ENCODE data around the gene HDAC4. TPM values are rescaled to one million over a fixed set of nuclear protein-coding genes. Genes with fewer than 3 reads are reported as not detected.

Gene HDAC4
- total and polyA plus RNA-seq, 2 donors from 2014 or later = 2.2 to 56.8 TPM

- Histone ChIP-seq H3K9ac (ENCODE audit: low read length in 3 of 3) (no peak overlapping the region), H3K9me3 (ENCODE audit: control insufficient read depth in 2 of 3, insufficient read depth in 1 of 3, low read length in 3 of 3) (peaks cover 0 to 2% (median 0%) of the 10 kb centered on the region in 3 donors), H3K4me3 (ENCODE audit: low read length in 3 of 3) (no peak overlapping the region), H3K36me3 (ENCODE audit: control insufficient read depth in 2 of 3, insufficient read depth in 3 of 3, low read length in 3 of 3) (peaks cover 2 to 21% (median 5%) of the 10 kb centered on the region in 3 donors), H3K27ac (ENCODE audit: low read depth in 2 of 2, low read length in 2 of 2) (no peak overlapping the region), H3K4me1 (ENCODE audit: control insufficient read depth in 2 of 3, insufficient read depth in 2 of 3, low read depth in 1 of 3, low read length in 3 of 3) (no peaks in the 10 kb centered on the region), H3K27me3 (ENCODE audit: control insufficient read depth, insufficient read depth, low read length) (no peaks in the 10 kb centered on the region)
- DNase-seq = no peak
- TF ChIP-seq, protein P1, sequence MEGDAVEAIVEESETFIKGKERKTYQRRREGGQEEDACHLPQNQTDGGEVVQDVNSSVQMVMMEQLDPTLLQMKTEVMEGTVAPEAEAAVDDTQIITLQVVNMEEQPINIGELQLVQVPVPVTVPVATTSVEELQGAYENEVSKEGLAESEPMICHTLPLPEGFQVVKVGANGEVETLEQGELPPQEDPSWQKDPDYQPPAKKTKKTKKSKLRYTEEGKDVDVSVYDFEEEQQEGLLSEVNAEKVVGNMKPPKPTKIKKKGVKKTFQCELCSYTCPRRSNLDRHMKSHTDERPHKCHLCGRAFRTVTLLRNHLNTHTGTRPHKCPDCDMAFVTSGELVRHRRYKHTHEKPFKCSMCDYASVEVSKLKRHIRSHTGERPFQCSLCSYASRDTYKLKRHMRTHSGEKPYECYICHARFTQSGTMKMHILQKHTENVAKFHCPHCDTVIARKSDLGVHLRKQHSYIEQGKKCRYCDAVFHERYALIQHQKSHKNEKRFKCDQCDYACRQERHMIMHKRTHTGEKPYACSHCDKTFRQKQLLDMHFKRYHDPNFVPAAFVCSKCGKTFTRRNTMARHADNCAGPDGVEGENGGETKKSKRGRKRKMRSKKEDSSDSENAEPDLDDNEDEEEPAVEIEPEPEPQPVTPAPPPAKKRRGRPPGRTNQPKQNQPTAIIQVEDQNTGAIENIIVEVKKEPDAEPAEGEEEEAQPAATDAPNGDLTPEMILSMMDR (IDR thresholded peaks at IDR 0.05; ENCODE audit: borderline replicate concordance, extremely low read depth, insufficient read depth) = no peak
- no peak for FAIRE-seq
- intact Hi-C loops (cut with DNase I) = no loop called here
These were observed 334.2 kb downstream of the HDAC4 start for GRCh38 chr2:239066597-239066996.

GRCh38 chr2:239065962-239066361, 334.9 kb downstream of the HDAC4 start:
- Histone ChIP-seq H3K9ac (ENCODE audit: low read length in 3 of 3) (no peak overlapping the region), H3K9me3 (ENCODE audit: control insufficient read depth in 2 of 3, insufficient read depth in 1 of 3, low read length in 3 of 3) (no peaks in the 10 kb centered on the region), H3K4me1 (ENCODE audit: control insufficient read depth in 2 of 3, insufficient read depth in 2 of 3, low read depth in 1 of 3, low read length in 3 of 3) (no peaks in the 10 kb centered on the region), H3K27me3 (ENCODE audit: control insufficient read depth, insufficient read depth, low read length) (no peaks in the 10 kb centered on the region), H3K4me3 (ENCODE audit: low read length in 3 of 3) (no peak overlapping the region), H3K27ac (ENCODE audit: low read depth in 2 of 2, low read length in 2 of 2) (no peak overlapping the region), H3K36me3 (ENCODE audit: control insufficient read depth in 2 of 3, insufficient read depth in 3 of 3, low read length in 3 of 3) (peaks cover 0 to 18% (median 8%) of the 10 kb centered on the region in 3 donors)
- no peak for FAIRE-seq
- intact Hi-C loops (cut with DNase I) = no loop called here
- TF ChIP-seq, protein P1 (IDR thresholded peaks at IDR 0.05; ENCODE audit: borderline replicate concordance, extremely low read depth, insufficient read depth) = no peak
- DNase-seq = no peak

- no peaks in the 10 kb centered on the region for H3K4me1 ChIP-seq (ENCODE audit: control insufficient read depth in 2 of 3, insufficient read depth in 2 of 3, low read depth in 1 of 3, low read length in 3 of 3)
- no peaks in the 10 kb centered on the region for H3K9me3 ChIP-seq (ENCODE audit: control insufficient read depth in 2 of 3, insufficient read depth in 1 of 3, low read length in 3 of 3)
- TF ChIP-seq, protein P1 (IDR thresholded peaks at IDR 0.05; ENCODE audit: borderline replicate concordance, extremely low read depth, insufficient read depth) = no peak
- no peaks in the 10 kb centered on the region for H3K27me3 ChIP-seq (ENCODE audit: control insufficient read depth, insufficient read depth, low read length)
- peaks cover 0 to 18% (median 8%) of the 10 kb centered on the region in 3 donors for H3K36me3 ChIP-seq (ENCODE audit: control insufficient read depth in 2 of 3, insufficient read depth in 3 of 3, low read length in 3 of 3)
- no peak overlapping the region for H3K9ac ChIP-seq (ENCODE audit: low read length in 3 of 3)
- FAIRE-seq (no peak), DNase-seq (no peak)
- H3K4me3 ChIP-seq (ENCODE audit: low read length in 3 of 3) = no peak overlapping the region
- H3K27ac ChIP-seq (ENCODE audit: low read depth in 2 of 2, low read length in 2 of 2) = no peak overlapping the region
- intact Hi-C loops (cut with DNase I) = no loop called here
These were observed 335.3 kb downstream of the HDAC4 start for GRCh38 chr2:239065537-239065936.

GRCh38 chr2:239064891-239065290, 335.9 kb downstream of the HDAC4 start:
- no peak overlapping the region for H3K4me3 ChIP-seq (ENCODE audit: low read length in 3 of 3)
- TF ChIP-seq, protein P1 (IDR thresholded peaks at IDR 0.05; ENCODE audit: borderline replicate concordance, extremely low read depth, insufficient read depth) = no peak
- DNase-seq (no peak), FAIRE-seq (no peak)
- H3K27ac ChIP-seq (ENCODE audit: low read depth in 2 of 2, low read length in 2 of 2) = no peak overlapping the region
- H3K4me1 ChIP-seq (ENCODE audit: control insufficient read depth in 2 of 3, insufficient read depth in 2 of 3, low read depth in 1 of 3, low read length in 3 of 3) = no peaks in the 10 kb centered on the region
- no peaks in the 10 kb centered on the region for H3K9me3 ChIP-seq (ENCODE audit: control insufficient read depth in 2 of 3, insufficient read depth in 1 of 3, low read length in 3 of 3)
- H3K27me3 ChIP-seq (ENCODE audit: control insufficient read depth, insufficient read depth, low read length) = no peaks in the 10 kb centered on the region
- intact Hi-C loops (cut with DNase I) = no loop called here
- no peak overlapping the region for H3K9ac ChIP-seq (ENCODE audit: low read length in 3 of 3)
- H3K36me3 ChIP-seq (ENCODE audit: control insufficient read depth in 2 of 3, insufficient read depth in 3 of 3, low read length in 3 of 3) = peaks cover 0 to 18% (median 8%) of the 10 kb centered on the region in 3 donors
